ENCODE data around the gene KLHL29.
A peak's percentile ranks its signal among the peaks of the same experiment; 100 is the strongest.

DNA sequence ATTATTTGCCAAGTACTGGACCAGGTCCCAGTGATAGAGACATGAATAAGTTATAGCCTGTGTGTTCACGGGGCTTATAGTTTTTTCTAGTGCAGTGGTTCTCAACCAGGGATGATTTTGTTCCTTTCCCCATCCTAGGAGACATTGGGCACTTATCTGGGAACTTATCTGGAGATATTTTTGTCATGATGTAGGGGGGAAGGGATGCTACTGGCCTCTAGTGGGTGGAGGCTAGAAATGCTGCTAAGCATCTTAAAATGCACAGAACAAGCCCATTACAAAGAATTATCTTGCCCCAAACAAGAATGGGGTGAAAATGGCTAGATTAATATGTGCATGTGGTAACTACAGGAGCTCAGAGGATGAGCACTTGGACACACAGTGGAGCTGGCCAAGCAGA is 75.2 kb downstream of the KLHL29 start:
- TF ChIP-seq, protein P1, sequence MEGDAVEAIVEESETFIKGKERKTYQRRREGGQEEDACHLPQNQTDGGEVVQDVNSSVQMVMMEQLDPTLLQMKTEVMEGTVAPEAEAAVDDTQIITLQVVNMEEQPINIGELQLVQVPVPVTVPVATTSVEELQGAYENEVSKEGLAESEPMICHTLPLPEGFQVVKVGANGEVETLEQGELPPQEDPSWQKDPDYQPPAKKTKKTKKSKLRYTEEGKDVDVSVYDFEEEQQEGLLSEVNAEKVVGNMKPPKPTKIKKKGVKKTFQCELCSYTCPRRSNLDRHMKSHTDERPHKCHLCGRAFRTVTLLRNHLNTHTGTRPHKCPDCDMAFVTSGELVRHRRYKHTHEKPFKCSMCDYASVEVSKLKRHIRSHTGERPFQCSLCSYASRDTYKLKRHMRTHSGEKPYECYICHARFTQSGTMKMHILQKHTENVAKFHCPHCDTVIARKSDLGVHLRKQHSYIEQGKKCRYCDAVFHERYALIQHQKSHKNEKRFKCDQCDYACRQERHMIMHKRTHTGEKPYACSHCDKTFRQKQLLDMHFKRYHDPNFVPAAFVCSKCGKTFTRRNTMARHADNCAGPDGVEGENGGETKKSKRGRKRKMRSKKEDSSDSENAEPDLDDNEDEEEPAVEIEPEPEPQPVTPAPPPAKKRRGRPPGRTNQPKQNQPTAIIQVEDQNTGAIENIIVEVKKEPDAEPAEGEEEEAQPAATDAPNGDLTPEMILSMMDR (IDR thresholded peaks at IDR 0.05): peak in 1 of 6 experiments; percentile 17
- no peak for TF ChIP-seq POLR2A (IDR thresholded peaks at IDR 0.05)

Data from thyroid gland (tissue), 4 donors.